RPMI8226 (cell line): Measurements from ENCODE around the gene RBX1.
"Not testable (repeated sequence)": the region's sequence is repeated elsewhere in the genome, so short reads cannot be mapped to it uniquely, and the experiment has no call there.

Experiments
- DNase-seq: peaks from one replicate; pipeline ENCODE4 v3.0.0-alpha.2; 2015

Gene RBX1

DNA sequence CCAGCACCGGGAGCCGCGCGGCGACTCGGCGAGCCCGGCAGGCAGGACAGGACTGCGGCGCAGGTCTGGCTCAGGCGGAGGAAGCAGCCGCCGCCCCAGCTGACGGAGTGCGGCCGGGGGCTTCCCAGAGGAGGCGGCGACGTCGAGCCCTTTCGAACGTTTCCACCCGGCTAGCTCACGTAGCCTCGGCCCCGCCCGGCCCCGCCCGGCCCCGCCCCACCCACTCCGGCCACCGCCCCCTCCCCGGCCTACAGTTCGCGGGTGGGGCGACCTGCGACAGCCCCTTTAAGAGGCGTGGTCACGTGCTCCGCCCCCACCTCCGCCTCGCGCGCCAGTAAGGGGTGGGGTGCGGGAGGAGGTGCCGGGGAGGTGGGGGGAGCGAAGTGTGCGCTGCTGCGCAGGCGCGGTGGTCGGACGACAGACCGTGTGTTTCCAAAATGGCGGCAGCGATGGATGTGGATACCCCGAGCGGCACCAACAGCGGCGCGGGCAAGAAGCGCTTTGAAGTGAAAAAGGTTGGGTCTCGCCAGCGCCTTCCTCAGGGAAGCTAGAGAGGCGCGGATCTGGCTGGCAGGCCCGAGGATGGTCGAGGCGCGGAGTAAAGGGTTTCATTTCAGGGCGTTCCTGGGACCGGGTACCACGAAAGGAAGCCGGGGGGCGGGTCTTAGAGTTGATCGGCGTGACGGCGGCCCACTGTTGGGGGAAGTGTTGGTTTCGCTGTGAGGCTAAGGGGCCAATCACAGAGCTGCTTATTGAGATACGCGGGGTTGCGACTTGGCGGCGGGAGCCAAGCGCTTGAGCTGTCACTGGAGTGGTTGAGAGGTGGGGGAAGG is at the start of gene RBX1:
Gene RBX1 (plus strand): TSS at position 417 of the 833 bp plus-strand sequence. CDS start 21 bp downstream, at position 438.
- peak; percentile 98 for DNase-seq

DNA sequence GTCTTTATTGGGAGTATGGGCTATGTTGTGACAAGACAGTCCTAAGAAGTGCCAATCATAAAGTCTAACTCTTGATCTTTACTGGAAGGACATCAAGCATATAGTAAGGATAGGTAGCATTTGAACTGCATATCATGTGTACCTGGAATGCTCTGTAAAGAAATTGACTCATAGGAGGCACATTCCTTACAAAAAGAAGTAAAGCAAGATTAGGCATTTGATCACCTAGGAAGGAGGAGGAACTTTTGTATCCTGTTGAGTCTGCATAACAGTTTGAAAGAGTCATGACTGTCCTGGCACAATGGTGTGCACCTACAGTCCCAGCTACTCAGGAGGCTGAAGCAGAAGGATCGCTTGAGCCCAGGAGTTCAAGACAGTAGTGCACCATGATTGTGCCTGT is 47.1 kb upstream of the RBX1 start:
- DNase-seq = no peak

DNA sequence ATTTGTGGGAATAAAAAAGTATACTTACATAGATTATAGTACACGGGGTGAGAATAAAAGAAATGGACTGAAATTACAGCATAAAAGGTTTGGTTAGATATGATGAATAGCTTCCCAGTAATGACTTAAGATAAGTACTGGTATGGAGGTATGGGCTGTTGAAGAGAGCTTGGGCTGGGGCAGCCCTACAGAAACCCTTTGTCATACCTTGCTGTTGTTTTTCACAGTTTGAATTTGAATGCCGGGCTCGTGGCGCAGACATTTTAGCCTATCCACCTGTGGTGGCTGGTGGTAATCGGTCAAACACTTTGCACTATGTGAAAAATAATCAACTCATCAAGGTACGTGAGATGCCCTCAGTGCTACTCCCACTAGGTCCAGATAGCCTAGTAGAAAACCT is 42.3 kb upstream of the RBX1 start:
- DNase-seq = no peak

DNA sequence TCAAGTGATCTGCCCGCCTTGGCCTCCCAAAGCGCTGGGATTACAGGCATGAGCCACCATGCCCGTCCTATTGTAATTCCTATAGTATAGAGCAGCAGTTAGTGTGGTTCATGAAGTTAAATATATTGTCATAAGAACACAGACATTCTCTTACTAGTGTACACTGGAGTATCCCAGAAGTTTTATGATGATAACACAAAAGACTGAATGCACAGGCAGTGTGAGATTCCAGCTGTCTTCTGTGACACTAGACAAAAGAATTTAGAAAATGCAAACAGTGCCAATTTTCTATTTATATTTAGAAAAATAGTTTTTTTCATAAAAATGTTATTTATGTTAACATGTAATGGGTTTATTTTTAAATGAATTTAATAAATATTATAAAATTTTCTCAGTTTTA is 39.4 kb upstream of the RBX1 start:
- DNase-seq = no peak

DNA sequence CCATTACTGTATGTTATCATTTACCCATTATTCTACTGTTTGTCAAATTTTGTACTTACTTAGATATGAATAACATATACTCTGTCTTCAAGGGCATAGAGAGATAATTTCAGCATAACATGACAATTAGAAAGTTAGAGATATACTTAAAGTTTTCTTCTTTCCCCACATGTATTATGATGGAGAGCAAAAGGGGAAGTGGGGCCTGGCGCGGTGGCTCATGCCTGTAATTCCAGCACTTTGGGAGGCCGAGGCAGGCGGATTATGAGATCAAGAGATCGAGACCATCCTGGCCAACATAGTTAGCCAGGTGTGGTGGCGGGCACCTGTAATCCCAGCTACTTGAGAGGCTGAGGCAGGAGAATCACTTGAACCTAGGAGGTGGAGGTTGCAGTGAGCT is 38.2 kb upstream of the RBX1 start:
- not testable (repeated sequence) for DNase-seq

DNA sequence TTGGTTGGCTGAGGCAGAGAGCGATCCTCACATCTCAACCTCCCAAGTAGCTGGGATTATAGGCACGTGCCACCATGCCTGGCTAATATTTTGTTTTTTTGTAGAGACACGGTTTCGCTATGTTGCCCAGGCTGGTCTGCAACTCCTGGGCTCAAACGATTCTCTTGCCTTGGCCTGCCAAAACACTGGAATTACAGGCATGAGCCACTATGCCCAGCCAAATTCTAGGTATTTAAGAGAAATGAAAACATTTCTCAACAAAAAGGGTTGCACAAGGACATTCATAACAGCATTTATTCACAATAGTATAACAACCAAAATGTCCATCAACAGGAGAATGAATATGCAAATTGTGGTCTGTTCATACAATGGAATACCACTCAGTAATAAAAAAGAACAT is 31.7 kb upstream of the RBX1 start:
- no peak for DNase-seq

DNA sequence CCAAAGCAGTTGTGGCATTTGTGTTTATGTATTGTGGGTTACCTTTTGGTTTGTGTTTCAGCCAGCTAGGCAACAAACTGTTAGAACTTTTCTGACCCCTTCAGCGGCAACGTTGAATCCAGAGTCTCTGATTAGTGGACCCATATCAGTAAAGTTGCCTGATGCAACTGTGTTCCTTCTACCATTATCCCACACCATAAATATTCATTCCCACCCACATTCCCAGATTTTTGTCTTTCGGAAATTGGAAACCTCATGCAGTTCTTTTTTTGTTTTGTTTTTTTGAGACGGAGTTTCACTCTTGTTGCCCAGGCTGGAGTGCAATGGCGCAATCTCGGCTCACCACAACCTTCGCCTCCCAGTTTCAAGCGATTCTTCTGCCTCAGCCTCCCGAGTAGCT is 30.7 kb upstream of the RBX1 start:
- DNase-seq = no peak

DNA sequence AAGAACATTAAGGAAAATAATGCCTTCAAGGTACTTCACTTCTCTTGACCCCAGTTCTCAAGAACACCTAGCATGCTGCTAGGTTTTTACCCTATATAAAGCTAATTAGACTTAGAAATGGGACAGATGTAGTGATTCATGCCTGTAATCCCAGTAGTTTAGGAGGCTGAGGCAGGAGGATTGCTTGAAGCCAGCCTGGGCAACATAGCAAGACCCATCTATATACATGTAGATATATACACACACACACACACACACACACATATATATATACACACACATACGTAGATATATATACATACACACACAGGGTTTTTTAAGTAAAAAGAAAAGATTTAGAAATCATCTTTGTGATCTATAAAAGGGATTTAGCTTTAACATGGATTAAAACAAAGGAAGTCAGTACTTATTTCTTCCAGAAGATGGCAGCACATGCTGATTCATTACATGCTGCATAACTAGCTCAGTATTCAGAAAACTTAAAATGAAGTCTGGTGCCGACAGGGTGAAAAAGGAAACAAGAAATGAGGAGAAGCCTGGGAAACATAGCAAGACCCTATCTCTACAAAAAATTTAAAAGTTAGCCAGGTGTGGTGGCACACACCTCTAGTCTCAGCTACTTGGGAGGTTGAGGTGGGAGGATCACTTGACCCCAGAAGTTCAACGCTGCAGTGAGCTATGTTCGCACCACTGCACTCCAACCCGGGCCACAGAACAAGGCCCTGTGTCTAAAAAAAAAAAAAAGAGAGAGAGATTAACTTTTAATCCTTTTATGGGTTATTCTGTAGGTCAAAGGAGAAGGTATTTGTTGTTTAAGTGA is 28.5 kb upstream of the RBX1 start:
- peak; percentile 66 for DNase-seq

DNA sequence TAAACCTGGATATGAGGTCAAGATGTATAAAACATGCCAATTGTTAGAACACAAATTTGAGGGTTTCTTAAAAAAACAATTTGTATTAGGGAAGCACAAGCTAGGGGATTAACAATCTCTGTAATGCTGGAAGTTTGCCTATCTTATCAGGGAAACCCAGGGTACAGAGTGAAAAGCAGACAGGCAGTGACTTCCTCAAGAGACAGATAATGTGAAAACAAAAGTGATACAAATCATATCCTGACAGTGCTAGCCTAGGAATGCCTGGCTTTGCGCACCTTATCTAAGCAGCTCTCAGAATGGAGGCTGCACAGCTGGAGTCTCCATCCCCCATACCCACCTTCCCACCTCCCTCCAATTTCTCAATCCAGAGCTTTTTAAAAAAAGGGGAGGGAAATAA is 22.5 kb upstream of the RBX1 start:
- no peak for DNase-seq

DNA sequence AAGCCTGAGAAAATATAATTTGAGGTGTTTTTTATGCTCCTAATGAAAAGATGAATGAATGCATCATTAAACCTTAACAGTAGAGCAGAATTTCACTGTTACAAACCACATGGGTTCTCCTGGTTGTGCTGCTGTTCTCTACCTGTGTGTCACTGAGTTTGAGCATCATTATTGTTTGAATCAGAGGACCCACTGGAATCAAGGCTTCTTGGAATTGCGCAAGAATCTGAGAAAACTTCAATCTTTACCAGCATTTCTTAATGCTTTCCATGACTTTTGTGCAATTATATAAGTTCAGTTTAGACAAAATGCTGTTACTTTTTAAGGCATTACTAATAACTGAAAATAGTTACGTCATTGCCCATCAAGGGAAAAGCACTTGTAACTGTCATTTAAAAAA is 18.8 kb upstream of the RBX1 start:
- no peak for DNase-seq

DNA sequence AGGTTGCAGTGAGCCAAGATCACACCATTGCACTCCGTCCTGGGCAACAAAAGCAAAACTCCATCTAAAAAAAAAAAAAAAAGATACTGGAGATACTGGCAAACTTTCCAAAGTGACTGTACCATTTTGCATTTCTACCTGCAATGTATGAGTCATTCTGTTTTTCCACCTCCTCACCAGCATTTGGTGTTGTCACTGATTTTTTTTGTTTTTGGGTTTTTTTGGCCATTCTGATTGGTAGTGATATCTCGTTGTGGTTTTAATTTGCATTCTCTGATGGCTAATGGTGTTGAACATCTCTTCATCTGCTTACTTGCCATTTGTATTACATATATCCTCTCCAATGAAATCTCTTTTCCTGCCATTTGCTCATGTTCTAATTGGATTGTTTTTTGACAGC is 12.0 kb upstream of the RBX1 start:
- no peak for DNase-seq

DNA sequence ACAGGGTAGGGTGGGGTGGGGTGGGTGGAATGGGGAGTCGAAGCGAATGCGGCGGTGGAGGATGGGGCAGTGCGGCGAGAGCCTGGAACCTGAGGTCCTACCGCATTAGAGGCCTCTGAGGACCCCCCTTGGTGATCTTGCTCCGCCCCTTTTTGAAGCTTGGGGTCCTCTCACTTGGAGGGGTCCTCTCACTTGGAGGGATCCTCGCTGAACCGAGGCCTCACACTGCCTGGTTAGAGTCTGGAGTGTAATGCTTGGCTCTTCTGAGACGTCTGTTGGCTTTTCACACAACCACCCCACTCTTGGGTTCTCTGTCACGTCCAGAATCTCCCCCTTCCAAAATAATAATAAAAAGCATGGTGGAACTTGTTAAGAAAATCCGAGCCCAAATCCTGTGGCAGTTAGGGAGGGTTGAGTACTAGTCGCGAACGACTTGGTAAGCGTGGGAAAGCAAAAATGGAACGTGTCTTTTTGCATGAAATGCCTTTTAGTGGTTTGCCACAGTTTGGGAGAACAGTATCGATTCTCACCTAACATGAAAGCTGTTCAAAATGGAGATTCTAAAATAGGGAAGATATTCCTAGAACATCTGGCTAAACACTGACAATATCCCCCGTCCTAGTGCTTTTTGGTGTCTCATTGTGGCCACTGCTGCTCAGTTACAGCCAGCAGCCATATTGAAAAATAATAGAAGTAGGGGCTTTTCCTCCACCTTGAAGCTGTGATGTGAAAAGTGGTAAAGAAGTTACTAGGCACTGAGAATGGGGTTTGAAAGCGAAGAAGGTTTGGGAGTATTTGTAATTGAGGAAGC is 822 bp downstream of the RBX1 start:
- DNase-seq = no peak

DNA sequence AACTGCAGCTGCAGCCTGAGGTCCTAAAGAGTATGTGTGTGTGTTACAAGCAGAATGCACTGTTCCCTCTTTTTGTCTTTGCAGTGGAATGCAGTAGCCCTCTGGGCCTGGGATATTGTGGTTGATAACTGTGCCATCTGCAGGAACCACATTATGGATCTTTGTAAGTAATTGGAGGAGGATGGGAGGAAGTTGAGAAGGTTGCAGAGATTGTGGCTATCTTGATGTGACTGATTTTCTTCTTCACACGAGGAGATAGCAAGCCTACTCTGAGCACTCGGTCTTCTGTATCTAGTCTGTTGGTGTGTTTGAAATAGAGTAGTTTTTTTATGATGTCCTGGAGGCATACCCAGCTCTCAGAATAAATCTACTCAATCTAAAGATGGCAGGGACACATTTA is 2.3 kb downstream of the RBX1 start:
- DNase-seq = no peak

DNA sequence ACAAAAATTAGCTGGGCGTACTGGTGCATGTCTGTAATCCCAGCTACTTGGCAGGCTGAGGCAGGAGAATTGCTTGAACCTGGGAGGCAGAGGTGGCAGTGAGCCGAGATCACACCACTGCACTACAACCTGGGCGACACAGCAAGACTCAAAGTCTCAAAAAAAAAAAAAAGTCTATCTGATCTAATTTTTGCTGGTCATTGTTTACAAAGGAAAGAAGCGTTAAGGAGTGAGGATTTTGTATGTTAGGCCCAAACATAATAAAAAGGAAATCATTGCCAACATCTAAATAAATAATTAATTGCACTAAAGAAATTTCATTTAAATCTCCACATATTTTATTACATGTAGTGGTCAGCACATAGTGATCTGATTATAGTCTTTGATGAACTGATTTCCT is 2.9 kb downstream of the RBX1 start:
- no peak for DNase-seq

DNA sequence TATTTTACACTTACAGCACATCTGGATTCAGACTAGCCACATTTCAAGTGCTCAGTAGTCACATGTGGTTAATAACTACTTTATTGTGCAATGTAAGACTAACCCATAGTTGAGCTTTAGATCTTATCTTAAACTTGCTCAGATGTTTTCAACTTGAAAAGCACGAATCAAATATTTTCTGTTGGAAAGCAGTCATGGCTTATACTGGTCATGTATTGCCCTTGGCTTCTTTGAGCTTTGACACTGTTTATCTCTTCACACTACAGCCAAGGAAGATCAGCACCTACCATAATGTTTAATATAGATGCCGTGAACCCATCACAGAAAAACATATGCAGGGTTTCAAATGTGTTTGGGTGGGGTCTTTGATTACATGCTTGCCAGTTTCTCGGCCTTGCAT is 4.4 kb downstream of the RBX1 start:
- no peak for DNase-seq

DNA sequence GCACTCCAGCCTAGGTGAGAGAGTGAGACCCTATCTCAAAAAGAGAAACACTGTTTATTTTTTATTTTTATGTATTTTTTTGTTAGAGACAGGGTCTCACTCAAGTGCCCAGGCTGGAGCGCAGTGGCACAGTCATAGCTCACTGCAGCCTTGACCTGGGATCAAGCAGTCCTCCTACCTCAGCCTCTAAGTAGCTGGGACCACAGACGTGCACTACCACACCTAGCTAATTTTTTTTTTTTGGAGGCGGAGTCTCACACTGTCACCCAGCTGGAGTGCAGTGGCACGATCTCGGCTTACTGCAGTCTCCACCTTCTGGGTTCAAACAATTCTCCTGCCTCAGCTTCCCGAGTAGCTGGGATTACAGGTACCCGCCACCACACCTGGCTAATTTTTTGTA is 6.4 kb downstream of the RBX1 start:
- DNase-seq = no peak

DNA sequence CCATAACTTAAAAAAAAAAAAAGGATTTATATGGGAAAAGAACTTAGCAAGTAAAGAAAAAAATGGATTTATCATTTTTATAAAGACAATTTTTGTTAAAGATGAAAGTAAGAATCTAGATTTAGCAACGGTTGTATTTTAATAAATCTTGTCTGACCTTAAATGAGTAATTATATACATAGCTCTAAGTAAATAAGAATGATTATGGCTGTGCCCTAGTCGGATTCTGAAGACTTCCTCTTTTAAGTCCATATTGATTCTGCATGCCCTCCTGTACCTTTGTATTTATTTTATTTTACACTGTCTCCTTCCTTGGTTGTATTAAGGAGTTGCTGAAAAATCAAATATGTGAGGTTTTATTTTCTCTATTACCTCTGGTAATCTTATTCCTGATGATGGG is 7.1 kb downstream of the RBX1 start:
- DNase-seq = no peak

DNA sequence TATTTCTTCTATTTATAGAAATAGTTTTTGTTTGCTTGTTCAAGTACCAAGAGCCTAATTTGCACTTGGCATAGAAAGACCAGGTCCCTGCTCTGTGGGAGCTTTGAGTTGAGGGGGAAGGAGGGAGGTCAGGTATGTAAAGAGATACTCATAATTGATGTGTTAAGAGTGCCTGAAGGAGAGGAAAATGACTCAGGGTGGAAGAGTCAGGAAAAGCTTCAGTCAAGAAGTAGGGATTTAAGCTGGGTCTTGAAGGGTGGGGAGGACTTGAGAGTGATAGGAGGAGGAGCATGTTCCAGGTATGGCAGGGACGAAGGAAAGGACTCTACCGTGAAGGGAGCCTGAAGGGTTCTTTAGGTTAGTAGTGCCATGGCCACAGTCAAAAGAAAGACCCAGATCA is 9.0 kb downstream of the RBX1 start:
- no peak for DNase-seq

DNA sequence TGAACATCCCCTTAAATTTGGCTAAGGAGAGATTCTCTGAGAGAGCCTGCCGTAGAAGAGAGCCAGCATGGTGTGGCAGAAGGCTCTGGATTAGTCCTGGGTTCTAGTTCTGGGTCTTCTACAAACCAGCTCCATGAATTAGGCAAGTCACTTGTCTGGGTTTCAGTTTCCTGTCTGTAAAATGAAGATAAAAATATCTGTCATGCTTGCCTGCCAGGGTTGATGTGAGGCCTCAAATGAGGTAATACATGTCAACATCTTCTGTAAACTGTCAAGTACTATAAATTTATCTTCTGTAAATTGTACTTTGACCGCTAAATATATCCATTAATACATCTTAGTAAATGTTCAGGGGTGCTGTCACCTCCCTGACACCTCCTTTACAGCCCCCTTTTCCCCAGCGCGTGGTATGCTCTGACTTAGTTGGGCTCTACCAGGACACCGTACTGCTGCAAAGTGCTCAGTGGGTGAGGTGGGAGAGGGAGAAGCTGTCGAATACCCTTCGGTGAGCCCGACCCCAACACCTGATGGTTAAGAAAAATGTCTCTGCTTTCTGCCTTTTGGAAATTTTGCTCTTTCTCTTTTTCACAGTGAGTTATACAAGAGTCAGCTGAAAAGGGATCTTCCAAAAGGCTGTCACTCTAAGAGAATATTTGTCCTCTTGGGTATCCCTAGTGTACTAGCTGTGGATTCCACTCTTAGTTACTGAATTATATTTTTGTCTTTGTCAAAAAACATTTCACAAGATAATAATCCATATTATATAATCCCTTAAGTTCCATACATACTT is 15.0 kb downstream of the RBX1 start:
- DNase-seq = no peak

DNA sequence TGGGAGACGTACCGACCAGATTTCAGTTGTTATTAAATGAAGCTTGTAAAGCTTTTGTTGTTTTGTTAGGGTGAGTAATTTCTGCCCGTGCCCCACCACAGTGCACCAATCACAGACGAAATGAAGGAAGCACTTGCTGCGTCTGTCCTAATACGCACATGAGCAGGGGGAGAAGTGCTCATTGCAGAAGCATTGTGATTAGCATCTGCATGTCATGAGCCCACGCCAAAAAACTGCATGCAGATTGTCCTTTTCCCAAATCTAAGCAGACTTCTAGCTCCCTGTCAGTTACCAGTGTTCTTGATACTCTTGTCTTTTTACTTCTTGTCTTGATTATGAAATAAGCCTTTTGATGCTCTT is 15.5 kb downstream of the RBX1 start:
- no peak for DNase-seq

DNA sequence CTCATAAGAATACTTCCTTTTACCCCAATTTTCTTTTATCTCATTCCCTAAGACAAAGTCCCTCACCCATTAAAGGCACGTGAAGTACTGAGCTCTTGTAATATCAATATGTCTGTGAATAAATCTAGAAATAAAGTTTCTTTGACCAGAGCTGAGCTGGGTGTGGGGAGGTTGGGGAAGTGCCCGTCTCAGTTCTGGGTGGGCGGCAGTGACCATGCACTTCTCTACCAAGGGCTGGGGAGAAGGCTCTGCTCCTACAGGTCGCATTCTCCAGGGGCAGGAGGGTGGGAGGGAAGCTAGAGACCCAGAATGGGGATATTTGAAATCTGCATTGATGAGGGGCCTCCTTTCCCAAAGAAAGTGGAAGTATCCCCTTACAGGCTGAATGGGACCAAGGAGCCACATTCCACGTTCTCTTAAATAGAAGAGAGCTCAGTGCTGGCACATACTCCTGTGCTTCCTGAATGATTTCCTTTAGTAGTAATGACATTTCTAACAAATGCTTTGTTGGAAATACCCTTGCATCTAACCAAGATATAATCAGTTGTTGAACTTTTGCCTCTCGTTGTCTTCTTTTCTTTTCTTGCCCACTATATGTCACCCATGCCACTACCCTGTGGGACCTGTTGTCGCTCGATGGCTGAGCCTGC is 16.1 kb downstream of the RBX1 start:
- DNase-seq = no peak

DNA sequence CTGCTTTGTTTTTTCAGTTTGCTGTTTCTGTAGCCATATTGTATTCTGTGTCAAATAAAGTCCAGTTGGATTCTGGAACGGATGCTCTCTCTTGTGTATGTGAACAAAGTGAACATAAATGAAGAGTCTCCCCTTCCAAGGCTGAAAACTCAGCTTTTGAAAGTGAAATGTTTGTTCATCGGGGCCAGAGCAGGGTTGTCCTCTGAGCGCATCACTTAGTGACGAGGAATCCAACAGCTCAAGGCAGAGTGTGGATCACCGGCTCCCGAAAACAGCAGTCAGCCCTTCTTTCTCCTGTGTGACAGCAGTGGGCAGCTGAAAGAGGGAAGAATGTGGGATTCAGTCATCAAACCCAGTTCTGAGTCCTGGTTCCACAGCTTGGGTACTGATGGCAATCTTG is 21.4 kb downstream of the RBX1 start:
- DNase-seq = no peak
